GM12891 (cell line): ENCODE results near the gene COX6A2. TPM values are rescaled to one million over a fixed set of nuclear protein-coding genes. Genes with fewer than 3 reads are reported as not detected.

Experiments
- DNase-seq: peaks from one replicate; pipeline ENCODE4 v3.0.0; 2011; ENCODE audit warnings: low spot score; ENCODE audit not compliant: insufficient read length
- FAIRE-seq: peaks from 2 replicates; lab custom pipeline; 2011; peaks lifted over from hg19 to GRCh38; lab: Jason Lieb, UNC
- PAX5 ChIP-seq: IDR thresholded peaks from 2 replicates; pipeline ENCODE4 v1.6.1; 2011; ENCODE audit warnings: low read length, moderate library complexity, mild to moderate bottlenecking; ENCODE audit not compliant: insufficient read depth, severe bottlenecking
- POLR2A ChIP-seq: IDR thresholded peaks from 2 replicates; pipeline ENCODE4 v1.6.1; 2011; ENCODE audit warnings: low read depth, low read length, control low read depth
- POLR2AphosphoS5 ChIP-seq: IDR thresholded peaks from 2 replicates; pipeline ENCODE4 v1.6.1; 2011; ENCODE audit warnings: low read depth, low read length, control low read depth
- POU2F2 ChIP-seq: IDR thresholded peaks from 2 replicates; pipeline ENCODE4 v1.6.1; 2011; ENCODE audit warnings: low read depth, mild to moderate bottlenecking, control low read depth, low read length, moderate library complexity
- SPI1 ChIP-seq: IDR thresholded peaks from 2 replicates; pipeline ENCODE4 v1.6.1; 2011; ENCODE audit warnings: low read depth, low read length, control low read depth
- TAF1 ChIP-seq: IDR thresholded peaks from 2 replicates; pipeline ENCODE4 v1.6.1; 2011; ENCODE audit warnings: low read depth, low read length, control low read depth
- polyA plus RNA-seq: library from polyadenylated mRNA; unstranded; fragments of >200 nt; gene quantifications from one replicate; pipeline ENCODE4 v1.2.1, GENCODE V29; 2012; ENCODE audit warnings: low read depth, missing spikeins, inconsistent platforms; ENCODE audit not compliant: missing spikeins

COX6A2 gene
- polyA plus RNA-seq, result not detected

GRCh38 chr16:31428279-31428597 is at the start of gene COX6A2:
TSS of gene COX6A2 (minus strand) at chr16:31428360. CDS start at chr16:31428325, 35 bp downstream.
- no peak for TF ChIP-seq TAF1
- no peak for TF ChIP-seq SPI1
- TF ChIP-seq POLR2A, result no peak
- TF ChIP-seq POLR2AphosphoS5, result no peak
- no peak for TF ChIP-seq POU2F2
- no peak for TF ChIP-seq PAX5
- no peak for FAIRE-seq
- DNase-seq, result no peak

DNA sequence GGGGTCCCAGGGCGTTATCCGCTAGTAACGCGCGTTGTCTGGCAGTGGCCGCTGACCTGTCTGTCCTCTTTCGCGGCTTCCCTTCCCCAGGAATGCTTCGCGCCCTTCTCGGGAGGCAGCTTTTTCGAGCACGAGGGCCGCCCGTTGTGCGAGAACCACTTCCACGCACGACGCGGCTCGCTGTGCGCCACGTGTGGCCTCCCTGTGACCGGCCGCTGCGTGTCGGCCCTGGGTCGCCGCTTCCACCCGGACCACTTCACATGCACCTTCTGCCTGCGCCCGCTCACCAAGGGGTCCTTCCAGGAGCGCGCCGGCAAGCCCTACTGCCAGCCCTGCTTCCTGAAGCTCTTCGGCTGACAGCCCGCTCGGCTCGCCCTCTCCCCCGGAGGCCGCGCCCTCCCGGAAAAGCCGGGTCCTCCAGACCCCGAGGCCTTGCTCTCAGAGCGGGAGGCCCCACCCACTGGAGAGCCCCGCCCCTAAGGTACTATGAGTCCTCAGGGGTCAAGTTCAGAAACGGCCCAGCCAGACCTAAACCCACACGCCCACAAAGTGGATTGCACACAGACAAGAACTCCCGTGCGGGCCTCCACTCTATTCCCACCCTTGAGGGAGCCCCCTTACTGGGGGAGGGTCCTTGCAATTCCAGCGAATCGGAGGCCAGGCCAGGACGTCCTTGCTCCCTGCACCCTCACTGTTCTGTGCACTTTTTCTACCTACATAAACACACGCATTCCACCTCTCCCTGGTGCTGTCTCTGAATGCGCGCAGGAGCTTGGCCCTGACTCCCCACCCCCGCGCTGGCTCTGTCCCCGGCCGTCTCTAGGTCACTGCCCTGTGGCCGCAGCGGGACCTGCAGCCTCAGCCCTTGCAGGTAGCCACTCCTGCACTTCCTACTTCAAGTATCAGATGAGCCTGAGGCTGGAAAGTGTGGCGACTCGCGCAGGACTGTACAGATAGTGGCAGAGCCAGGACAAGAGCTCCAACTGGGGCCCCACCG is 49.4 kb upstream of the COX6A2 start:
- FAIRE-seq (no peak), DNase-seq (peak; percentile 64)
- TF ChIP-seq SPI1 (no peak), POLR2A (no peak), POLR2AphosphoS5 (no peak), POU2F2 (no peak), PAX5 (no peak), TAF1 (no peak)

GRCh38 chr16:31476303-31477219 is 48.4 kb upstream of the COX6A2 start:
- DNase-seq, result peak; percentile 87
- TF ChIP-seq PAX5 (no peak), POLR2A (no peak), TAF1 (no peak), POLR2AphosphoS5 (no peak)
- FAIRE-seq, result no peak

DNA sequence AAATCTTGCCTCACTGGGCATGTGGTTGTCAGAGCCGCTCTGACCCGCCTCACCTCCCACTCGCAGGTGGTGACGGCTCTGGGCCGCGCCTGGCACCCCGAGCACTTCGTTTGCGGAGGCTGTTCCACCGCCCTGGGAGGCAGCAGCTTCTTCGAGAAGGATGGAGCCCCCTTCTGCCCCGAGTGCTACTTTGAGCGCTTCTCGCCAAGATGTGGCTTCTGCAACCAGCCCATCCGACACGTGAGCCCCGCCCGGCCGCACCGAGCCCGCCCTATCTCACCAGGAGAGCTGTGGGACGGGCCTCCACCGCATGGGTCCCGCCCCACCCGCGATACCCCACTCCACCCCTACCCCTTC is 47.8 kb upstream of the COX6A2 start:
- DNase-seq, result no peak
- FAIRE-seq, result no peak
- TF ChIP-seq POLR2A (no peak), POLR2AphosphoS5 (no peak), SPI1 (no peak), POU2F2 (no peak), TAF1 (no peak), PAX5 (no peak)

DNA sequence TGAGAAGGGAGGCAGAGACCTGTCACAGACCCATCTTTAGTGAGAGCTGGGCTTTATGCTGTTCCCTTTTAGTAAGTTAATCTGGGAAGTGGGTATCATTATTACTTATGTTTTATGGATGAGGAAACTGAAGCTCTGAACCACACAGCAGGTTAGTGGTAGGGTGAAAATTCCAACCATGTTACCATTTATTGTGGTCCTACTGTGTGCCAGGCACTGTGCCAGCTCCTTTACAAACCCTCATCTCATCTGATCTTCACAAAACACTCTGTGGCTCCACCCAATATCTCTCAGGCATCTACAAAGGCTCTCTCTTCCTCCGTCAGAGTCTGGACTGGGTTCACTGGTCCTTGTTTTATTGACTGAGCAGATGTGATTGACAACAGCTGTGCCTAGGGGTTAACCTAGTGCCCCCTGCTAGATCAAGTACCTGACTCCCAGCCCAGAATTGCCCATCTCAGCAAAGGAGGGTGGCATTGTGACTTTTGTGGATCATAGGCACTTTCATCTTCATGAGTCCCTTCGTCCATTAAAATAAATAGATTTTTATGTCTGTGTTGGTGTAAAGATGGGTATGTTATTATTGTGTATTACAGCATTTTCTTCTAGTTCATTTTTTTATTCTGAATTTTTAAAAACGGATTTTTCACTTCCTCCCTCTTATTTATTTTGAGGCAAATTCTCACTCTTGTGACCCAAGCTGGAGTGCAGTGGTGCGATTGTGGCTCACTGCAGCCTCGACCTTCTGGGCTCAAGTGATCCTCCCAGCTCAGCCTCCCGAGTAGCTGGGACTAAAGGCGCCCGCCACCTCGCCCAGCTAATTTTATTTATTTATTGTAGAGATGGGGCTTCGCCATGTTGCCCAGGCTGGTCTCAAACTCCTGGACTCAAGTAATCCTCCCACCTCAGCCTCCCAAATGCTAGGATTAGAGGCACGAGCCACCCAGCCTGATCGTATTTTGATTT is 46.9 kb upstream of the COX6A2 start:
- DNase-seq (no peak), FAIRE-seq (no peak)
- TF ChIP-seq POLR2AphosphoS5 (no peak), POU2F2 (no peak), PAX5 (no peak), TAF1 (no peak), SPI1 (no peak), POLR2A (no peak)

DNA sequence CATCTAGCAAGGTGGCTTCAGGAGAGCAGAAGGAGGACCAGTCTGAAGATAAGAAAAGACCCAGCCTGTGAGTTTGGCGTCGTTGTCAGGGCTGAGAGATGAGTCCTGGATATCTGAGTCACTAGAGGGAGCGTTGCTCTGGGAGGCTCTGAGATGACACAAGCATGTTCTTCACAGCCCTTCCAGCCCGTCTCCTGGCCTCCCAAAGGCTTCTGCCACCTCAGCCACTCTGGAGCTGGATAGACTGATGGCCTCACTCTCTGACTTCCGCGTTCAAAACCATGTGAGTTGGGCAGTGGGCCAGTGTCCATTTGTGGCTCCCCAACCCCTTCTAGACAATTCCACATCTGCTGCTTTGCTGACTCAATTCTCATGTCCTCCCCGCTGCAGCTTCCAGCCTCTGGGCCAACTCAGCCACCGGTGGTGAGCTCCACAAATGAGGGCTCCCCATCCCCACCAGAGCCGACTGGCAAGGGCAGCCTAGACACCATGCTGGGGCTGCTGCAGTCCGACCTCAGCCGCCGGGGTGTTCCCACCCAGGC is 46.1 kb upstream of the COX6A2 start:
- TF ChIP-seq POU2F2 (no peak), POLR2A (no peak), POLR2AphosphoS5 (no peak), SPI1 (no peak), PAX5 (no peak), TAF1 (no peak)
- DNase-seq, result no peak
- no peak for FAIRE-seq

GRCh38 chr16:31473264-31473984 is 45.3 kb upstream of the COX6A2 start:
- FAIRE-seq (no peak), DNase-seq (no peak)
- TF ChIP-seq TAF1 (no peak), POU2F2 (no peak), SPI1 (no peak), PAX5 (no peak), POLR2AphosphoS5 (no peak), POLR2A (no peak)

DNA sequence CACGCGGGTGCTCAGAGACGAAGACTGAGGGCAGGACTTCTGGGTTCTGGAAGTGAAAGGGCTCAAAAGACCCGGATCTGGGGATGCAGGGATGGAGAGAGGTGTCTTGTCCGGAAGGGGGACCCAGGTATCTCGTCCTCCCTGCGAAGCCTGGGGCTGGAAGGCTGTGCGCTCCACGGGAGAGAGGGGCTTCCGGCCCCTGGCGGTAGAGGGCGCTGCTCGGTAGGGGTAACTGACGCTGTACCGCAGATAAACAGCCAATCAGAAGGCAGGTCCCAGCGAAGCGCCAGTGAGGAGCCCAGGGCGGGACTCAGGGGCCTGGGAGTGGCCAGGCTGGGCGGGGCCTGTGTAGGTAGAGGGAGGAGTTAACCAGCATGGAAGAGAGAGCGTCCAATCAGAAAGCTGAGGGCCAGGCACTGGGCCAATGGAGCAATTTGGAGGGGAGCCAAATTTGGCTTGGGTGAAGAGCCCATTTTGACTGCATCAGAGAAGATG is 44.6 kb upstream of the COX6A2 start:
- DNase-seq, result peak; percentile 52
- no peak for TF ChIP-seq POLR2A
- no peak for TF ChIP-seq TAF1
- no peak for TF ChIP-seq POU2F2
- no peak for TF ChIP-seq SPI1
- no peak for TF ChIP-seq POLR2AphosphoS5
- TF ChIP-seq PAX5, result no peak
- FAIRE-seq, result no peak
